NCI-H146 treated with DMSO at 0.1 percent for 48 hours (cell line): ENCODE results near the gene WDR41.
"Not testable (repeated sequence)": the region's sequence is repeated elsewhere in the genome, so short reads cannot be mapped to it uniquely, and the experiment has no call there.

Experiments
- DNase-seq: peaks from one replicate; lab custom pipeline; 2025; ENCODE audit not compliant: unreplicated experiment; lab: John Stamatoyannopoulos, UW

WDR41 gene

DNA sequence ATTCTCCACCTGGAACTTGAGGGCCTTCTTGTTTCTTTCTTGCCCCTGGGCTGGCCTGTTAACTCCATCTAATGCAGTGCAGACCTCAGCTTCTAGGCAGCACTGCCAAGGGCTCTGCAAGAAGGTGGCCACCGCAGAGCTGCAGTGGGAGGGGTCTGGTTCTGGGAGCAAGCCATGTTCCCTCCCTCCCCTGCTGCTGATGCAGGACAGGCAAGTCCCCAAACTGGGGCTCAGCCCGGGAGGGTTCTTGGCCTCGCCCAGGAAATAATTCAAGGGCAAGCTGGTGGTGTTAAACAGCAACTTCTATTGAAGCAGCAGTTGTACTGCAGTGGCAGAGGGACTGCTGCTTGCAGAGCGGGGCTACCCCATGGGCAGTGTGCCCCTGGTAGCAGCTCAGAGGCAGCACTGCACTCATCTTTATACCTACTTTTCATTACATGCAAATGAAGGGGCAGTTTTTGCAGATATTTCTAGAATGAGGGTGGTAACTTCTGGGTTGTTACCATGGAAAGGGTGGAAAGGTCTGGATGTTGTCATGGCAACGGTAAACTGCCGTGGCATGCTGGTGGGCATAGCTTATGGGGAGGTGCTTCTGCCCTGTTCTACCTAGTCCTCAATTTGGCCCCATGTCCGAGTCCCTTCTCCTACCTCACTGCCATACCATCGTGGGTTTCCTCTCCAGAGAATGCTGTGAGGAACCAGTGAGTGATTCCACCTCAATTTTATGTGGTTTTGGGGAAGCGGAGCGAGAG is 82.1 kb downstream of the WDR41 start:
- DNase-seq = no peak

DNA sequence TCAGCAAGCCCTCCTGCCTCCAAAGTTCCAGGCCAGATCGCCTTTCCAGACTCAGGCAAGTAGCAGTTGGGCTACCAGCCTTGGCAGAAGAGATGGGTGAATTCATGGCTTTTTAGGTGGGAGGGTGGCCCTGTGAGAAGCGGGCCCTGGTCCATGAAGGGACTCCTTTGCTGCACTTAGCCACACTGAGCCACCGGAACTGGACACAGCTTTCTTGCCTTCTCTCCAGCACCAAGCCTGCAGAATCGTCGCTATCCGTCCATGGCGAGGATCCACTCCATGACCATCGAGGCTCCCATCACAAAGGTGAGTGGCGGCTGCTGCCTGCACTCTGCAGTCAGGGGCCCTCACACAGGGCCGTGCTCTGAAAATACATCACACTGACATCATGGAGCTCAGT is 85.0 kb downstream of the WDR41 start:
- no peak for DNase-seq

DNA sequence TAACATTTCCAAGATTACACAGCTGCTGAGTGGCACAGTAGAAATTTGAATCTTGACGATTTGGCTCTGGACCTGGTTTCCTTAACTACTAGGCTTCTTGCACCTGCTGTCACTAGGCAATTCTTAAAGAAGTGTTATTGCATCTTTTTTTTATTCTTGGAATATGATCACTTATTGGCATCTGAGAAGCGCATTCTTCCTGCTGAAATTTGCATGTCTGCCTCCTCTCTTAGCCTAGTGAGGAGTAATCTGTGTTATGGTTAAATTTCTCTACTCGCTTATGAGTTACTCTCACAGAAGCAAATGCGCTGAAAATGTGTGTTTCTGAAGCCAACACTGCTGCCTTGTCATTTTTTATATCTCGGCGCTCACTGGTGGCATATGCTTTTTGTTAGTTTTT is 89.3 kb downstream of the WDR41 start:
- no peak for DNase-seq

DNA sequence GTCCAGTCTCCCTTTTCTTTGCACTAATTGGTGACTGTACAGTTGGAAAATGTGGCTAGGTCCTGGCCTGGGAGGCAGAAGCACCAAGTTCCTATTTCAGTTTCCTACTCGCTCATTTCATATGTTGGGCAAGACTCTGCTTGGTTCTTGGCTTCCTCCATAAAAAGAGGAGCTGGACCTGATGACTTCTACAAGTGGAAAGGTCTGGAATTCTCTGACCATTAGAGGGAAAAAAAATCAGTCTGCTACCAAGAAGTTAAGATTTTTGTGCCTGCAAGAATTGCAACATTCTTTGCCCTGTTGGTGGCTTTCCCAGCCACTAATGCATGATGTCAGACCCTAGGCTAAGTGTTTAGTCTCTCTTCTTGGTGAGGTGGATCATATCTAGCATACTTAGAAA is 91.5 kb downstream of the WDR41 start:
- DNase-seq = no peak

- DNase-seq = no peak
Measured at GRCh38 chr5:77398896-77399295, 93.2 kb downstream of the WDR41 start.

- DNase-seq = no peak
Measured at GRCh38 chr5:77398458-77398857, 93.7 kb downstream of the WDR41 start.

- no peak for DNase-seq
Measured at GRCh38 chr5:77397686-77398292, 94.3 kb downstream of the WDR41 start.

GRCh38 chr5:77396017-77396416 is 96.1 kb downstream of the WDR41 start:
- no peak for DNase-seq

GRCh38 chr5:77394064-77394715 is 97.9 kb downstream of the WDR41 start:
- no peak for DNase-seq

DNA sequence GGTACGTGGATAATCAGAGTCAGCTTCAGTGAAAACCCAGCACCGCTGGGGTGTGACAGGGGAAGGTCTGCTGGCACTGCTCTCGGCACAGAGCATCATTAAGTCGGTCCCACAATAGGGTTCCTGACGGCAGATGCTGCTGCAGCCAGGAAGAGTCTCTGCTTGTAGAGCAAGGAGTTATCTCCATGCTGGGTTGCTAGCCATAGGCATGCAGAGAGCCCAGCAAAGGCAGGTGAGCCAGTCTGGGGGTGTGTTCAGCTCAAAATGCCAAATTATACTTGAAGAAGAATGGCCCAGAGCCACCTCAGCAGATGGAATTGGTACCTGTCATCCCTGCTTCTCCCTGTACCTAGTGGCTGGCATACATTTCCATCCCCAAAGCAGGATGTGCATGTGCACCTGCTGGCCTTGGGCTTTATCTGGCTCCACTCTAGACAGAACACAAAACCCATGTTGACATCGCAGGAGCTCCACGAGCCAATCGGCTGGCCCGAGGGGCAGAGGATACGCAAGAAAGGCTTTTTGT is 100.8 kb downstream of the WDR41 start:
- DNase-seq = no peak

DNA sequence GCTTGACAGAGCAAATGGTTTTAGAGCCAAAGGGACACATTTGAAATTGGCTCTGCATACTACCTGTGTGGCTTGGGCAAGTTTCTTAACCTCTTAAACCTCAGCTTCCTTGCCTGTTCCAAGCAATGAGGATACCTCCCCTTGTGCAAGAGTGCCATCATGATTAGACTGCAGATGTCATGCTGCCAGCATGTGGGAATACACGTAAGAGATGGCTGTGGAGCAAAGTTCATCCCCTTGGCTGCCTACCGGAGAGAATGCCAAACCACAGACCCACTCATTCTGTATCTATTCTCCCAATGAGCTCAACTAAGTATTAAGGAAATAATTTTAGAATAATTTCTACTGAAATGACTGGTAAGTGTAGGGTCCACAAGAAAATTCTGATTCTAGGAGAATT is 101.3 kb downstream of the WDR41 start:
- DNase-seq = no peak

- no peak for DNase-seq
Measured at GRCh38 chr5:77390221-77390620, 101.9 kb downstream of the WDR41 start.

GRCh38 chr5:77389746-77390145 is 102.4 kb downstream of the WDR41 start:
- no peak for DNase-seq

GRCh38 chr5:77386340-77386739 is 105.8 kb downstream of the WDR41 start:
- DNase-seq = not testable (repeated sequence)

DNA sequence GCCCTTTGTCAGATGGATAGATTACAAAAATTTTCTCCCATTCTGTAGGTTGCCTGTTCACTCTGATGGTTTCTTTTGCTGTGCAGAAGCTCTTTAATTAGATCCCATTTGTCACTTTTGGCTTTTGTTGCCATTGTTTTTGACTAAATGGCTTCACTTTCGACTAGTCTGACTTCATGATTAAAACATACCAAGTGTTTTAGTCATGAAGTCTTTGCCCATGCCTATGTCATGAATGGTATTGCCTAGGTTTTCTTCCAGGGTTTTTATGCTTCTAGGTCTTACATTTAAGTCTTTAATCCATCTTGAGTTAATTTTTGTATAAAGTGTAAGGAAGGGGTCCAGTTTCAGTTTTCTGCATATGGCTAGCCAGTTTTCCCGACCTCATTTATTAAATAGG is 108.8 kb downstream of the WDR41 start:
- not testable (repeated sequence) for DNase-seq
